ENCODE measurements around the gene TCF23. TPM values are rescaled to one million over a fixed set of nuclear protein-coding genes. Genes with fewer than 3 reads are reported as not detected.
A peak's percentile ranks its signal among the peaks of the same experiment; 100 is the strongest.

TCF23 gene
- total and polyA plus RNA-seq, 4 donors = under 0.01 to 0.05 (median 0.02) TPM; not detected in 1

GRCh38 chr2:27134781-27135477, 13.9 kb upstream of the TCF23 start:
- peaks cover 3 to 12% (median 10%) of the 10 kb centered on the region in 4 donors for H3K4me1 ChIP-seq (ENCODE audit: control insufficient read depth in 4 of 4, insufficient read depth in 4 of 4, low read length in 3 of 4)
- TF ChIP-seq SP1 (IDR thresholded peaks at IDR 0.05) (peak; percentile 49), RXRA (IDR thresholded peaks at IDR 0.05) (peak in 1 of 2 donors; percentile 57), GABPA (IDR thresholded peaks at IDR 0.05 in 1 of 2, conservative IDR thresholded peaks at IDR 0.05 in 1 of 2) (no peak), YY1 (IDR thresholded peaks at IDR 0.05) (peak; percentile 99)
- H3K36me3 ChIP-seq (ENCODE audit: control insufficient read depth in 4 of 4, insufficient read depth in 3 of 4, low read depth in 1 of 4, low read length in 3 of 4) = peaks cover 13 to 26% (median 22%) of the 10 kb centered on the region in 4 donors
- H3K9ac ChIP-seq (ENCODE audit: low read depth in 1 of 2, low read length in 2 of 2) = no peak overlapping the region
- H3K9me3 ChIP-seq (ENCODE audit: control insufficient read depth in 4 of 4, low read length in 3 of 4) = no peaks in the 10 kb centered on the region
- 56% methylated on average over 33 of the region's 33 CpGs for WGBS
- no peak for DNase-seq (ENCODE audit: low spot score)
- H3K27ac ChIP-seq (ENCODE audit: low read depth in 1 of 2, low read length in 2 of 2) = peak overlapping the region in 1 of 2 donors; percentile 21
- H3K27me3 ChIP-seq (ENCODE audit: control insufficient read depth in 4 of 4, insufficient read depth in 4 of 4, low read length in 3 of 4) = no peaks in the 10 kb centered on the region
- H3K4me3 ChIP-seq (ENCODE audit: low read depth in 1 of 3, low read length in 3 of 3) = no peak overlapping the region

DNA sequence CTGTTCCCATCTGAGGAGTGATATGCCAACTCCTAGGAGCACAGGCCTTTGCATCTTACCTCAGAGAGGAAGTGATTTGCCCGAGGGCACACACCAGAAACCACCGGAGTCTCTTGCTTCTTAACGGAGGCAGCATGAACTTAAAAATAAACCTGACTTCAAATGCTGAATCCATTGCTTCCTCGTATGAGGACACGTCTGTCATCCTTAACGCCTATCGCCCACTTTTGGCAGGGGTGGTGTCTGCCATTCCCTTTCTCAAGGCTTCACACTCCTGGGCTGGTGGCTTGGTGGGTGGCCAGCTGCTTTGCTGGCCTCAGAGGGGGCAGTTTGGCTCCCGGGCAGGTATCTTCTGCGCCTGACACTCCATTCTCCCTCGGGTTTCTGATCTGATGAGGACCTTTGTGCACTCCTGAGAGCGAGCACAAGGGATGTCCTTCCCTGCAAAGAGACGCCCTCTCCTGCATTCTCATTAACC, 13.3 kb upstream of the TCF23 start:
- Histone ChIP-seq H3K27ac (ENCODE audit: low read depth in 1 of 2, low read length in 2 of 2) (no peak overlapping the region), H3K36me3 (ENCODE audit: control insufficient read depth in 4 of 4, insufficient read depth in 3 of 4, low read depth in 1 of 4, low read length in 3 of 4) (peaks cover 10 to 20% (median 16%) of the 10 kb centered on the region in 4 donors), H3K27me3 (ENCODE audit: control insufficient read depth in 4 of 4, insufficient read depth in 4 of 4, low read length in 3 of 4) (no peaks in the 10 kb centered on the region), H3K9me3 (ENCODE audit: control insufficient read depth in 4 of 4, low read length in 3 of 4) (no peaks in the 10 kb centered on the region), H3K4me3 (ENCODE audit: low read depth in 1 of 3, low read length in 3 of 3) (no peak overlapping the region), H3K4me1 (ENCODE audit: control insufficient read depth in 4 of 4, insufficient read depth in 4 of 4, low read length in 3 of 4) (peaks cover 3 to 12% (median 10%) of the 10 kb centered on the region in 4 donors), H3K9ac (ENCODE audit: low read depth in 1 of 2, low read length in 2 of 2) (no peak overlapping the region)
- TF ChIP-seq, protein P1, sequence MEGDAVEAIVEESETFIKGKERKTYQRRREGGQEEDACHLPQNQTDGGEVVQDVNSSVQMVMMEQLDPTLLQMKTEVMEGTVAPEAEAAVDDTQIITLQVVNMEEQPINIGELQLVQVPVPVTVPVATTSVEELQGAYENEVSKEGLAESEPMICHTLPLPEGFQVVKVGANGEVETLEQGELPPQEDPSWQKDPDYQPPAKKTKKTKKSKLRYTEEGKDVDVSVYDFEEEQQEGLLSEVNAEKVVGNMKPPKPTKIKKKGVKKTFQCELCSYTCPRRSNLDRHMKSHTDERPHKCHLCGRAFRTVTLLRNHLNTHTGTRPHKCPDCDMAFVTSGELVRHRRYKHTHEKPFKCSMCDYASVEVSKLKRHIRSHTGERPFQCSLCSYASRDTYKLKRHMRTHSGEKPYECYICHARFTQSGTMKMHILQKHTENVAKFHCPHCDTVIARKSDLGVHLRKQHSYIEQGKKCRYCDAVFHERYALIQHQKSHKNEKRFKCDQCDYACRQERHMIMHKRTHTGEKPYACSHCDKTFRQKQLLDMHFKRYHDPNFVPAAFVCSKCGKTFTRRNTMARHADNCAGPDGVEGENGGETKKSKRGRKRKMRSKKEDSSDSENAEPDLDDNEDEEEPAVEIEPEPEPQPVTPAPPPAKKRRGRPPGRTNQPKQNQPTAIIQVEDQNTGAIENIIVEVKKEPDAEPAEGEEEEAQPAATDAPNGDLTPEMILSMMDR (IDR thresholded peaks at IDR 0.05; ENCODE audit: low read depth, low read length, missing input control) = no peak
- no peak for TF ChIP-seq SP1 (IDR thresholded peaks at IDR 0.05)
- TF ChIP-seq TAF1 (conservative IDR thresholded peaks at IDR 0.05) = no peak
- TF ChIP-seq JUND (IDR thresholded peaks at IDR 0.05) = no peak
- TF ChIP-seq RAD21 (IDR thresholded peaks at IDR 0.05) = no peak
- TF ChIP-seq RXRA (IDR thresholded peaks at IDR 0.05) = no peak
- TF ChIP-seq, protein P2, sequence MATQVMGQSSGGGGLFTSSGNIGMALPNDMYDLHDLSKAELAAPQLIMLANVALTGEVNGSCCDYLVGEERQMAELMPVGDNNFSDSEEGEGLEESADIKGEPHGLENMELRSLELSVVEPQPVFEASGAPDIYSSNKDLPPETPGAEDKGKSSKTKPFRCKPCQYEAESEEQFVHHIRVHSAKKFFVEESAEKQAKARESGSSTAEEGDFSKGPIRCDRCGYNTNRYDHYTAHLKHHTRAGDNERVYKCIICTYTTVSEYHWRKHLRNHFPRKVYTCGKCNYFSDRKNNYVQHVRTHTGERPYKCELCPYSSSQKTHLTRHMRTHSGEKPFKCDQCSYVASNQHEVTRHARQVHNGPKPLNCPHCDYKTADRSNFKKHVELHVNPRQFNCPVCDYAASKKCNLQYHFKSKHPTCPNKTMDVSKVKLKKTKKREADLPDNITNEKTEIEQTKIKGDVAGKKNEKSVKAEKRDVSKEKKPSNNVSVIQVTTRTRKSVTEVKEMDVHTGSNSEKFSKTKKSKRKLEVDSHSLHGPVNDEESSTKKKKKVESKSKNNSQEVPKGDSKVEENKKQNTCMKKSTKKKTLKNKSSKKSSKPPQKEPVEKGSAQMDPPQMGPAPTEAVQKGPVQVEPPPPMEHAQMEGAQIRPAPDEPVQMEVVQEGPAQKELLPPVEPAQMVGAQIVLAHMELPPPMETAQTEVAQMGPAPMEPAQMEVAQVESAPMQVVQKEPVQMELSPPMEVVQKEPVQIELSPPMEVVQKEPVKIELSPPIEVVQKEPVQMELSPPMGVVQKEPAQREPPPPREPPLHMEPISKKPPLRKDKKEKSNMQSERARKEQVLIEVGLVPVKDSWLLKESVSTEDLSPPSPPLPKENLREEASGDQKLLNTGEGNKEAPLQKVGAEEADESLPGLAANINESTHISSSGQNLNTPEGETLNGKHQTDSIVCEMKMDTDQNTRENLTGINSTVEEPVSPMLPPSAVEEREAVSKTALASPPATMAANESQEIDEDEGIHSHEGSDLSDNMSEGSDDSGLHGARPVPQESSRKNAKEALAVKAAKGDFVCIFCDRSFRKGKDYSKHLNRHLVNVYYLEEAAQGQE (IDR thresholded peaks at IDR 0.05) = no peak
- TF ChIP-seq GABPA (IDR thresholded peaks at IDR 0.05 in 1 of 2, conservative IDR thresholded peaks at IDR 0.05 in 1 of 2) = no peak
- no peak for TF ChIP-seq FOXA2 (IDR thresholded peaks at IDR 0.05)
- TF ChIP-seq NR2F2 (IDR thresholded peaks at IDR 0.05) = no peak
- no peak for TF ChIP-seq YY1 (IDR thresholded peaks at IDR 0.05)
- no peak for TF ChIP-seq EGR1 (IDR thresholded peaks at IDR 0.05; ENCODE audit: low read depth in 2 of 2)
- no peak for TF ChIP-seq ATF3 (IDR thresholded peaks at IDR 0.05)
- TF ChIP-seq HNF4A (conservative IDR thresholded peaks at IDR 0.05) = no peak
- TF ChIP-seq FOXA1 (IDR thresholded peaks at IDR 0.05) = no peak
- TF ChIP-seq, protein P3, sequence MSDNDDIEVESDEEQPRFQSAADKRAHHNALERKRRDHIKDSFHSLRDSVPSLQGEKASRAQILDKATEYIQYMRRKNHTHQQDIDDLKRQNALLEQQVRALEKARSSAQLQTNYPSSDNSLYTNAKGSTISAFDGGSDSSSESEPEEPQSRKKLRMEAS (IDR thresholded peaks at IDR 0.05) = no peak
- TF ChIP-seq, protein P4, sequence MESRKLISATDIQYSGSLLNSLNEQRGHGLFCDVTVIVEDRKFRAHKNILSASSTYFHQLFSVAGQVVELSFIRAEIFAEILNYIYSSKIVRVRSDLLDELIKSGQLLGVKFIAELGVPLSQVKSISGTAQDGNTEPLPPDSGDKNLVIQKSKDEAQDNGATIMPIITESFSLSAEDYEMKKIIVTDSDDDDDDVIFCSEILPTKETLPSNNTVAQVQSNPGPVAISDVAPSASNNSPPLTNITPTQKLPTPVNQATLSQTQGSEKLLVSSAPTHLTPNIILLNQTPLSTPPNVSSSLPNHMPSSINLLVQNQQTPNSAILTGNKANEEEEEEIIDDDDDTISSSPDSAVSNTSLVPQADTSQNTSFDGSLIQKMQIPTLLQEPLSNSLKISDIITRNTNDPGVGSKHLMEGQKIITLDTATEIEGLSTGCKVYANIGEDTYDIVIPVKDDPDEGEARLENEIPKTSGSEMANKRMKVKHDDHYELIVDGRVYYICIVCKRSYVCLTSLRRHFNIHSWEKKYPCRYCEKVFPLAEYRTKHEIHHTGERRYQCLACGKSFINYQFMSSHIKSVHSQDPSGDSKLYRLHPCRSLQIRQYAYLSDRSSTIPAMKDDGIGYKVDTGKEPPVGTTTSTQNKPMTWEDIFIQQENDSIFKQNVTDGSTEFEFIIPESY (IDR thresholded peaks at IDR 0.05) = no peak
- TF ChIP-seq HNF4G (IDR thresholded peaks at IDR 0.05) = no peak
- WGBS = 91% methylated on average over 12 of the region's 12 CpGs
- DNase-seq (ENCODE audit: low spot score) = no peak

Data from liver (tissue), 9 donors.